H9 (cell line): ENCODE data around the gene TMEM117. TPM values are rescaled to one million over a fixed set of nuclear protein-coding genes. Genes with fewer than 3 reads are reported as not detected.

Experiments
- DNase-seq: peaks from one replicate; pipeline ENCODE4 v3.0.0-alpha.2; 2017
- H2AFZ ChIP-seq: one replicate; pipeline ENCODE4 v1.6.1; 2013; ENCODE audit warnings: mild to moderate bottlenecking, low read length, control low read depth, moderate library complexity
- H2AK5ac ChIP-seq: 2 replicates; pipeline ENCODE4 v1.6.1; 2013; ENCODE audit warnings: low read length, control low read depth, mixed read lengths; ENCODE audit not compliant: insufficient read length
- H2BK120ac ChIP-seq: one replicate; pipeline ENCODE4 v1.6.1; 2013; ENCODE audit warnings: low read depth, mild to moderate bottlenecking, low read length, control low read depth, inconsistent platforms; ENCODE audit not compliant: poor library complexity, severe bottlenecking
- H2BK12ac ChIP-seq: 2 replicates; pipeline ENCODE4 v1.6.1; 2013; ENCODE audit warnings: low read length, control low read depth, mixed read lengths, low read depth; ENCODE audit not compliant: insufficient read length
- H2BK15ac ChIP-seq: 2 replicates; pipeline ENCODE4 v1.6.1; 2013; ENCODE audit warnings: low read depth, low read length, control low read depth
- H2BK20ac ChIP-seq: one replicate; pipeline ENCODE4 v1.6.1; 2013; ENCODE audit warnings: low read depth, mild to moderate bottlenecking, low read length, control low read depth, inconsistent platforms; ENCODE audit not compliant: poor library complexity, severe bottlenecking
- H2BK5ac ChIP-seq: 2 replicates; pipeline ENCODE4 v1.6.1; 2013; ENCODE audit warnings: low read length, control low read depth, mixed read lengths; ENCODE audit not compliant: insufficient read length
- H3K14ac ChIP-seq: 2 replicates; pipeline ENCODE4 v1.6.1; 2013; ENCODE audit warnings: low read length, control low read depth; ENCODE audit not compliant: insufficient read depth
- H3K18ac ChIP-seq: 2 replicates; pipeline ENCODE4 v1.6.1; 2013; ENCODE audit warnings: low read depth, mild to moderate bottlenecking, mixed read lengths, low read length, control low read depth; ENCODE audit not compliant: insufficient read length
- H3K23ac ChIP-seq: 2 replicates; pipeline ENCODE4 v1.6.1; 2013; ENCODE audit warnings: low read length, control low read depth, mixed read lengths, low read depth; ENCODE audit not compliant: insufficient read length
- H3K23me2 ChIP-seq: 2 replicates; pipeline ENCODE4 v1.6.1; 2013; ENCODE audit warnings: low read depth, mild to moderate bottlenecking, mixed read lengths, low read length, control low read depth; ENCODE audit not compliant: insufficient read length, poor library complexity, severe bottlenecking
- H3K27ac ChIP-seq: 2 replicates; pipeline ENCODE4 v1.5.1; 2013; ENCODE audit warnings: low read length, control low read depth, mixed read lengths, low read depth; ENCODE audit not compliant: insufficient read length
- H3K27me3 ChIP-seq: 2 replicates; pipeline ENCODE4 v1.6.1; 2013; ENCODE audit warnings: low read length, control low read depth, inconsistent platforms; ENCODE audit not compliant: insufficient read depth
- H3K4ac ChIP-seq: 2 replicates; pipeline ENCODE4 v1.6.1; 2013; ENCODE audit warnings: low read depth, mild to moderate bottlenecking, control low read depth, inconsistent platforms, low read length, moderate library complexity
- H3K4me1 ChIP-seq: 2 replicates; pipeline ENCODE4 v1.6.1; 2013; ENCODE audit warnings: low read length, control low read depth, inconsistent platforms; ENCODE audit not compliant: insufficient read depth
- H3K4me2 ChIP-seq: 2 replicates; pipeline ENCODE4 v1.6.1; 2013; ENCODE audit warnings: low read length, control low read depth, mixed read lengths; ENCODE audit not compliant: insufficient read length, insufficient read depth
- H3K56ac ChIP-seq: 2 replicates; pipeline ENCODE4 v1.6.1; 2013; ENCODE audit warnings: low read depth, mild to moderate bottlenecking, mixed read lengths, low read length, control low read depth; ENCODE audit not compliant: insufficient read length
- H3K79me1 ChIP-seq: 2 replicates; pipeline ENCODE4 v1.6.1; 2013; ENCODE audit warnings: low read depth, mild to moderate bottlenecking, moderate library complexity, low read length, control low read depth, inconsistent platforms; ENCODE audit not compliant: insufficient read depth, poor library complexity, severe bottlenecking
- H3K79me2 ChIP-seq: 2 replicates; pipeline ENCODE4 v1.6.1; 2013; ENCODE audit warnings: low read length, control low read depth, inconsistent platforms; ENCODE audit not compliant: insufficient read depth
- H3K9ac ChIP-seq: 2 replicates; pipeline ENCODE4 v1.6.1; 2013; ENCODE audit warnings: low read length, control low read depth, mixed read lengths; ENCODE audit not compliant: insufficient read length; ENCODE audit errors: extremely low read depth
- H3K9me3 ChIP-seq: one replicate; pipeline ENCODE4 v1.6.1; 2013; ENCODE audit warnings: low read depth, low read length, inconsistent platforms; ENCODE audit not compliant: control insufficient read depth
- H3T11ph ChIP-seq: one replicate; pipeline ENCODE4 v1.6.1; 2013; ENCODE audit warnings: mild to moderate bottlenecking, low read length, control low read depth, inconsistent platforms
- H4K20me1 ChIP-seq: one replicate; pipeline ENCODE4 v1.6.1; 2013; ENCODE audit not compliant: control insufficient read depth, insufficient read length, insufficient read depth
- H4K5ac ChIP-seq: 2 replicates; pipeline ENCODE4 v1.6.1; 2013; ENCODE audit warnings: low read depth, mild to moderate bottlenecking, mixed read lengths, low read length, control low read depth; ENCODE audit not compliant: insufficient read length
- H4K8ac ChIP-seq: replicated peaks from 2 replicates; pipeline ENCODE4 v1.6.1; 2013; ENCODE audit warnings: low read length, control low read depth, mixed read lengths, low read depth; ENCODE audit not compliant: insufficient read length
- H4K91ac ChIP-seq: 2 replicates; pipeline ENCODE4 v1.6.1; 2013; ENCODE audit warnings: low read depth, mild to moderate bottlenecking, moderate library complexity, mixed read lengths, low read length, control low read depth; ENCODE audit not compliant: insufficient read length
- H3K27ac Mint-ChIP-seq, 3 experiments: 2 replicates in 2 of 3; 3 replicates in 1 of 3; pipeline ENCODE4 v1.8.0; 2020 to 2021; ENCODE audit warnings: mixed read lengths in 3 of 3, mild to moderate bottlenecking in 1 of 3, moderate library complexity in 1 of 3
- H3K27me3 Mint-ChIP-seq: 2 replicates; pipeline ENCODE4 v1.8.0; 2021; ENCODE audit warnings: low read depth, mild to moderate bottlenecking, moderate library complexity, mixed read lengths
- H3K36me3 Mint-ChIP-seq, 3 experiments: 2 replicates in 2 of 3; 3 replicates in 1 of 3; pipeline ENCODE4 v1.8.0; 2020 to 2021; ENCODE audit warnings: low read depth in 3 of 3, mixed read lengths in 3 of 3; ENCODE audit not compliant: insufficient read depth in 1 of 3
- H3K4me1 Mint-ChIP-seq, 2 experiments: 2 replicates each; pipeline ENCODE4 v1.8.0; 2020; ENCODE audit warnings: mixed read lengths in 2 of 2
- H3K4me3 Mint-ChIP-seq, 2 experiments: 2 replicates in 1 of 2; 3 replicates in 1 of 2; pipeline ENCODE4 v1.8.0; 2020 to 2021; ENCODE audit warnings: mild to moderate bottlenecking in 2 of 2, mixed read lengths in 2 of 2, moderate library complexity in 1 of 2
- H3K9me3 Mint-ChIP-seq, 2 experiments: 2 replicates in 1 of 2; 3 replicates in 1 of 2; pipeline ENCODE4 v1.8.0; 2020; ENCODE audit warnings: mild to moderate bottlenecking in 2 of 2, mixed read lengths in 2 of 2, moderate library complexity in 1 of 2
- WGBS: extraction: QIAGEN DNeasy Blood & Tissue Kit; methylation state at CpG from one replicate; pipeline ENCODE4 v1.1.7; 2013; ENCODE audit warnings: missing lambda C conversion rate, low lambda C conversion rate, mixed read lengths; ENCODE audit not compliant: insufficient read length; ENCODE audit errors: extremely low coverage; 5-methylcytosine and 5-hydroxymethylcytosine counted together
- total RNA-seq: library from RNA; stranded (reverse); gene quantifications from 2 replicates; pipeline ENCODE4 v1.2.1, GENCODE V29; 2021
- TF ChIP-seq, protein P1 (sequence below): fragments of 200-600 bp; sonication (generic); conservative IDR thresholded peaks from 3 replicates; pipeline ENCODE4 v1.8.0; 2021; ENCODE audit warnings: antibody characterized with exemption, mild to moderate bottlenecking

The TMEM117 gene
- total RNA-seq, 1 experiment from 2014 or later = 1.7 TPM

GRCh38 chr12:44019118-44019517 lies 183.2 kb downstream of the TMEM117 start:
- Histone ChIP-seq H4K91ac (no peak overlapping the region), H3K4ac (no peak overlapping the region), H2BK20ac (no peak overlapping the region), H4K8ac (no peak overlapping the region), H3K79me1 (no peaks in the 10 kb centered on the region), H3K18ac (no peak overlapping the region), H4K5ac (no peak overlapping the region), H3K9me3 (no peaks in the 10 kb centered on the region), H3K23ac (no peak overlapping the region), H3K9ac (no peak overlapping the region), H3K27ac (no peak overlapping the region), H4K20me1 (no peaks in the 10 kb centered on the region), H2BK120ac (no peak overlapping the region), H2BK15ac (no peak overlapping the region), H3K23me2 (no peaks in the 10 kb centered on the region), H3K14ac (no peak overlapping the region), H3K4me2 (no peak overlapping the region), H2BK5ac (no peak overlapping the region), H3K27me3 (no peaks in the 10 kb centered on the region), H2AFZ (no peak overlapping the region), H2AK5ac (no peak overlapping the region), H3K4me1 (peaks cover 2% of the 10 kb centered on the region; the same call in 1 of the 2 replicates), H3T11ph (no peak overlapping the region), H3K79me2 (no peaks in the 10 kb centered on the region), H3K56ac (no peak overlapping the region), H2BK12ac (no peak overlapping the region)
- Mint-ChIP-seq H3K27ac (no peak overlapping the region; a peak in 1 of 7 replicates), H3K36me3 (peaks cover 0 to 2% (median 0%) of the 10 kb centered on the region in 3 experiments; a peak in 2 of 7 replicates), H3K4me3 (no peak overlapping the region), H3K9me3 (peaks cover 4 to 5% of the 10 kb centered on the region in 2 experiments; a peak in 2 of 5 replicates), H3K27me3 (no peaks in the 10 kb centered on the region), H3K4me1 (peaks cover 16 to 22% of the 10 kb centered on the region in 2 experiments)
- no CpG with 5 or more reads among the region's 2 CpGs for WGBS
- TF ChIP-seq, protein P1, sequence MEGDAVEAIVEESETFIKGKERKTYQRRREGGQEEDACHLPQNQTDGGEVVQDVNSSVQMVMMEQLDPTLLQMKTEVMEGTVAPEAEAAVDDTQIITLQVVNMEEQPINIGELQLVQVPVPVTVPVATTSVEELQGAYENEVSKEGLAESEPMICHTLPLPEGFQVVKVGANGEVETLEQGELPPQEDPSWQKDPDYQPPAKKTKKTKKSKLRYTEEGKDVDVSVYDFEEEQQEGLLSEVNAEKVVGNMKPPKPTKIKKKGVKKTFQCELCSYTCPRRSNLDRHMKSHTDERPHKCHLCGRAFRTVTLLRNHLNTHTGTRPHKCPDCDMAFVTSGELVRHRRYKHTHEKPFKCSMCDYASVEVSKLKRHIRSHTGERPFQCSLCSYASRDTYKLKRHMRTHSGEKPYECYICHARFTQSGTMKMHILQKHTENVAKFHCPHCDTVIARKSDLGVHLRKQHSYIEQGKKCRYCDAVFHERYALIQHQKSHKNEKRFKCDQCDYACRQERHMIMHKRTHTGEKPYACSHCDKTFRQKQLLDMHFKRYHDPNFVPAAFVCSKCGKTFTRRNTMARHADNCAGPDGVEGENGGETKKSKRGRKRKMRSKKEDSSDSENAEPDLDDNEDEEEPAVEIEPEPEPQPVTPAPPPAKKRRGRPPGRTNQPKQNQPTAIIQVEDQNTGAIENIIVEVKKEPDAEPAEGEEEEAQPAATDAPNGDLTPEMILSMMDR = no peak
- DNase-seq = no peak
